Measurements from ENCODE around the gene TPSAB1.

DNA sequence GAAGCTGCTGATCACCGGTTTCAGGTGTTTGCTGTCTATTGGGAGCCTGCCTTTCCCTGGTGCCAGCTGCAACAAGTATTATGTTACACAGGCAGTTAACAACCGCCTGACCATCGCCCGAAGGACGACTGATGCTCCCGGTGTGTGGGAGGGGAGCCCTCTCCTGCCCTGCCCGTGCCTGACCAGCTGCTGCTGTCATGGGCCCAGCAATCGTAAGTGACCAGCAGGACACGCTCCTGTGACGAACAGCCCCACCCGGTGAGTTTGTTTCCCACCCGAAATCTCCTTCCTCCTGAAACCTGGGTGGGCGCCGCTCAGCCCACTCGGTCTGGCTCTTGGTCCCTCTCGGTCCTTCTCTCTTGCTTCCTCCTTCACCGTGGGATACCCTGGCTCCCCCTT, 51.1 kb downstream of the TPSAB1 start:
- TF ChIP-seq EZH2 (IDR thresholded peaks at IDR 0.05; ENCODE audit: insufficient read depth, poor library complexity, severe bottlenecking) (no peak), EZH2phosphoT487 (IDR thresholded peaks at IDR 0.05; ENCODE audit: insufficient read depth, low read depth) (no peak)
